Activated T-cell treated with anti-CD3 and anti-CD28 coated beads, Interleukin-2, amount 50 U/mL, for 72 hours (primary cell): Measurements from ENCODE around the gene CEACAM18. TPM values are rescaled to one million over a fixed set of nuclear protein-coding genes. Genes with fewer than 3 reads are reported as not detected.
A peak's percentile ranks its signal among the peaks of the same experiment; 100 is the strongest.
"Not testable (repeated sequence)": the region's sequence is repeated elsewhere in the genome, so short reads cannot be mapped to it uniquely, and the experiment has no call there.

Source experiments
- ATAC-seq, 2 donors: fragments of 150-1000 bp; cut with Tn5 transposase; replicated peaks in 1 of 2; 2 replicates each; pipeline ENCODE4 v1.10.0; 2021; ENCODE audit warnings: moderate library complexity in 2 of 2, mild to moderate bottlenecking in 1 of 2
- DNase-seq, 2 donors: peaks; one replicate each; pipeline ENCODE4 v3.0.0; 2021 to 2022; ENCODE audit warnings: mixed read lengths in 1 of 2
- H3K27ac Mint-ChIP-seq: one replicate; pipeline ENCODE4 v1.8.0; 2022; ENCODE audit warnings: mild to moderate bottlenecking, moderate library complexity, mixed read lengths
- H3K27me3 Mint-ChIP-seq: one replicate; pipeline ENCODE4 v1.8.0; 2022; ENCODE audit warnings: low read depth, mixed read lengths
- H3K36me3 Mint-ChIP-seq, 2 donors: one replicate each; pipeline ENCODE4 v1.8.0; 2022; ENCODE audit warnings: mixed read lengths in 2 of 2, mild to moderate bottlenecking in 1 of 2; ENCODE audit not compliant: insufficient read depth in 2 of 2
- H3K4me1 Mint-ChIP-seq: one replicate; pipeline ENCODE4 v1.8.0; 2022; ENCODE audit warnings: low read depth, mixed read lengths
- H3K4me3 Mint-ChIP-seq, 2 donors: one replicate each; pipeline ENCODE4 v1.8.0; 2022; ENCODE audit warnings: mild to moderate bottlenecking in 2 of 2, mixed read lengths in 2 of 2, moderate library complexity in 2 of 2
- H3K9me3 Mint-ChIP-seq, 2 donors: one replicate each; pipeline ENCODE4 v1.8.0; 2022; ENCODE audit warnings: mixed read lengths in 2 of 2
- total RNA-seq, 2 donors: library from RNA; stranded (reverse); gene quantifications; one replicate each; pipeline ENCODE4 v1.2.3, GENCODE V29; 2022

The CEACAM18 gene
- total RNA-seq, 2 donors from 2014 or later: not detected

DNA sequence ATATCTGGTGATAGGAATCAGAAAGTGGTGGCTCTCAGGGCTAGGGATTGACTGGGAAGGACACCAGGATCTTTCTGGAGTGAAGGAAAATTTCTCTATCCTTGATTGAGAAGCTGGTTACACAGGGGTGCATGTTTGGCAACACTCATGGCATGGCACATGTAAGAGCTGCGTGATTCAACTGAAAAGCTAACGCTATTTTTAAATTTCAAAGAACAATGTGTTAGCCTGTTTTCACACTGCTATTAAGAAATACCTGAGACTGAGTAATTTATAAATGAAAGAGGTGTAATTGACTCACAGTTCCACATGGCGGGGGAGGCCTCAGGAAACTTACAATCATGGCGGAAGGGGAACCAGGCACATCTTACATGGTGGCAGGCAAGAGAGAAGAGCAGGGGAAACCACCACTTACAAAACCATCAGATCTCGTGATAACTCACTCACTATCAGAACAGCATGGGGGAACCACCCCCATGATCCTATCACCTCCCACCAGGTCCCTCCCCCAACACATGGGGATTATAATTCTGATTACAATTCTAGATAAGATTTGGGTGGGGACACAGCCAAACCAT is 27.5 kb upstream of the CEACAM18 start:
- no peaks in the 10 kb centered on the region for H3K27me3 Mint-ChIP-seq
- peaks cover 22 to 24% of the 10 kb centered on the region in 2 donors for H3K36me3 Mint-ChIP-seq
- H3K27ac Mint-ChIP-seq: peak overlapping the region; percentile 47
- DNase-seq: no peak
- peaks cover 8 to 16% of the 10 kb centered on the region in 2 donors for H3K9me3 Mint-ChIP-seq
- H3K4me3 Mint-ChIP-seq: no peak overlapping the region
- peaks cover 46% of the 10 kb centered on the region for H3K4me1 Mint-ChIP-seq
- no peak for ATAC-seq

DNA sequence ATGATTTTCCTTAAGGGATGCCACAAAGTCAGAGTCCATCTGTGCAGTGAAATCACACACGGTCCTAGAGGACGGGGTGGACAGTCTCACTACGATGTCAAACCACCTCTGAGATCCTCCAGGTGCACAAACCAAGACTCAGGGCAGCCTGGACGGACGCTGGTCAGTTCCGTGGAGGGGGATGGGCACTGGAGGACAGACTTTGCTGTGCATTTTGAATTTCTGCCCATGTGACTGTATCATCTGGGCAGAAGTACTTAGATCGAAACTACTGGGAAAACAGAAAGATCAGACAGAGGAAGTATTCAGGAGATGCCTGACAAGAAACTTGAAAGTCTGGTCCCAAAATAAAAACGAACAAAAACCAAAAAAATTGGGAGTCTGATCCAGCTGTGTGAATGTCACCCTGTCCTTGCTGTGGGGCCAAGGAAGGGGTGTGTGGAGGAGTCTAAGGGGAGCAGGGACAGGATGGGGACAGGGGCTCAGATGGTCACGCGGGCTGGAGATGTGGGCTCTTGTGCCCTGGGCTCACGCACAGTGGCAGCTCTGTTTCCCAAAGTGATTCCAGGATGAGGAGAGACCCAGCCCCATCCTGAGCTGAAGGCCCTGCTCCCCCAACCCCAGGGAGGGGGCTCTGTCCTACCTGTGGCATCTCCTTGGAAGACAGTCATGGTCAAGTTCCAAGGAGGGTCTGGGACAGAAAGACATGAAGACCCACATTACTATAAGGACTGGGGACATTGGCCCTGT is 21.6 kb upstream of the CEACAM18 start:
- H3K9me3 Mint-ChIP-seq: peaks cover 0 to 2% of the 10 kb centered on the region in 2 donors
- H3K27me3 Mint-ChIP-seq: peaks cover 6% of the 10 kb centered on the region
- peaks cover 13% of the 10 kb centered on the region for H3K4me1 Mint-ChIP-seq
- peaks cover 0 to 7% of the 10 kb centered on the region in 2 donors for H3K36me3 Mint-ChIP-seq
- no peak overlapping the region for H3K4me3 Mint-ChIP-seq
- H3K27ac Mint-ChIP-seq: no peak overlapping the region
- ATAC-seq (no peak), DNase-seq (no peak)

GRCh38 chr19:51457351-51458013 is 20.9 kb upstream of the CEACAM18 start:
- H3K36me3 Mint-ChIP-seq: no peaks in the 10 kb centered on the region
- peaks cover 6% of the 10 kb centered on the region for H3K27me3 Mint-ChIP-seq
- no peak for ATAC-seq
- H3K27ac Mint-ChIP-seq: no peak overlapping the region
- no peak for DNase-seq
- H3K4me1 Mint-ChIP-seq: peaks cover 17% of the 10 kb centered on the region
- H3K4me3 Mint-ChIP-seq: no peak overlapping the region
- H3K9me3 Mint-ChIP-seq: no peaks in the 10 kb centered on the region

GRCh38 chr19:51458051-51458645 is 20.2 kb upstream of the CEACAM18 start, which contains the start of gene SIGLEC8:
Gene SIGLEC8 (minus strand): TSS chr19:51458454. CDS start chr19:51458387, 67 bp downstream.
- ATAC-seq: no peak
- no peak within 1 kb of the TSS for H3K27ac Mint-ChIP-seq
- DNase-seq: no peak
- no peaks in the 10 kb centered on the region for H3K36me3 Mint-ChIP-seq
- H3K4me1 Mint-ChIP-seq: peaks cover 20% of the 10 kb centered on the region
- H3K9me3 Mint-ChIP-seq: no peaks in the 10 kb centered on the region
- H3K27me3 Mint-ChIP-seq: peaks cover 12% of the 10 kb centered on the region
- no peak within 1 kb of the TSS for H3K4me3 Mint-ChIP-seq

GRCh38 chr19:51458899-51459505 is 19.3 kb upstream of the CEACAM18 start:
- Mint-ChIP-seq H3K4me1 (peaks cover 25% of the 10 kb centered on the region), H3K9me3 (no peaks in the 10 kb centered on the region), H3K4me3 (no peak overlapping the region), H3K27me3 (peaks cover 17% of the 10 kb centered on the region), H3K27ac (no peak overlapping the region), H3K36me3 (no peaks in the 10 kb centered on the region)
- no peak for DNase-seq
- ATAC-seq: no peak

DNA sequence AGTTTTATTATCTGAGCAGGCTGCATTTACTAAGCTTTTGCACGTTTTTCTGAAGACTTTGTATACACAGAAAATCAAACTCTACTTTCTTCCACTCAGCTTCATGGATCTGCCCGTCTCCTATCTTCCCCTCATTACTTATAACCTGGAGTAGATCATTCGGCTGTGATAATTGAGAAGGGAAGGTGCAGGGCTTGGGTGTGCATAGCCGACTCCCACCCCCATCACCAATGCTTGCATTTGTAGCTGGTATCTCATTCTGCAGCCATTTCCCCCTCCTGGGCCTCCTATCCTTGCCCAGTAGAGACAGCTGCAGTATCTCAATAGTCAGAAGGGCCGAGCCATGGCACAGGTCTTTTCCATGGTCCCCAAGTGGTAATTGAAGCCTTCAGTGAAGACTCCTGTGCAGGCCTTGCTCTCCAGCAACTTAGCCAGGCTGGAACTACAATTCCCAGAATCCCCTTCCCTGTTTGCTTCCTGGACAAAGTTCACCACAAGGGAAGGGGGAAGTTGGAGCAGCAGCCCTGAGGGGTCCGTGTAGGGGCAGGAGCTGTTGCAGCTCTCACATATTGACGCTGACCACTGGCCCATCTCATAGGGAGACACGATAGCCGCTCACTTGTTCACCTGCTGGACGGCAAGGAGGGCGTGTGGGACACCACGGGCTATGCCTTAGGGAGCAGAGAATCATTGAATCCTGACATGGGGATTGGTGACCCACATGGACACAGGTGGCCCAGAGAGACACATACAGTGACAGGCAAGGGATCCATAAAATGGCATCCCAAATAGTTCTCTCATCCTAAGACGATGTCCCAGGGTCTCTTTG is 18.0 kb upstream of the CEACAM18 start:
- Mint-ChIP-seq H3K36me3 (no peaks in the 10 kb centered on the region), H3K9me3 (no peaks in the 10 kb centered on the region), H3K4me3 (no peak overlapping the region), H3K4me1 (peaks cover 25% of the 10 kb centered on the region), H3K27me3 (peaks cover 24% of the 10 kb centered on the region), H3K27ac (no peak overlapping the region)
- DNase-seq: no peak
- no peak for ATAC-seq

GRCh38 chr19:51461723-51462161 is 16.6 kb upstream of the CEACAM18 start:
- H3K27me3 Mint-ChIP-seq: peaks cover 35% of the 10 kb centered on the region
- ATAC-seq (no peak), DNase-seq (no peak)
- H3K9me3 Mint-ChIP-seq: no peaks in the 10 kb centered on the region
- H3K4me3 Mint-ChIP-seq: no peak overlapping the region
- H3K36me3 Mint-ChIP-seq: no peaks in the 10 kb centered on the region
- no peak overlapping the region for H3K27ac Mint-ChIP-seq
- H3K4me1 Mint-ChIP-seq: peaks cover 35% of the 10 kb centered on the region

GRCh38 chr19:51462276-51462675 is 16.1 kb upstream of the CEACAM18 start:
- Mint-ChIP-seq H3K27me3 (peaks cover 37% of the 10 kb centered on the region), H3K4me3 (no peak overlapping the region), H3K4me1 (peaks cover 37% of the 10 kb centered on the region), H3K27ac (no peak overlapping the region), H3K9me3 (no peaks in the 10 kb centered on the region), H3K36me3 (no peaks in the 10 kb centered on the region)
- DNase-seq: no peak
- no peak for ATAC-seq

DNA sequence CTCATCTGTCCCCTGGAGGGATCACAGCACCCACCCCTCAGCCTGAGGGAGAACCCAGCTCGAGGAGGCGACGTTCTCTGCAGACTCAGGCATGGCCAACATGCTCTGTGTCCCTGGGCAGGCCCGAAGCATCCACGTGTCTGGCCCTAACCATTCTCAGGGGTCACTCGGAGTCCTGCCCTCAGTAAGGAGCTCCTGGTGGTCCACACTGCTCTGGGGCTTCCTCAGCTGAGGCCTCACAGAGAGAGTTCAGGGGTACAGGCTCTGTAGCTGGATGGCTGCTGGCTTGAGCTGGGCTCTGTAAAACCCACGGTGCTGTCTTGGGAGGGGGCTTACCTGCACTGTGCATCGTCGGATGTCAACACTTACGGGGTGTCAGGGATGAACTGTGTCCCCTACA is 15.7 kb upstream of the CEACAM18 start:
- peak overlapping the region in 1 of 2 donors; percentile 57 for H3K4me3 Mint-ChIP-seq
- no peak for ATAC-seq

DNA sequence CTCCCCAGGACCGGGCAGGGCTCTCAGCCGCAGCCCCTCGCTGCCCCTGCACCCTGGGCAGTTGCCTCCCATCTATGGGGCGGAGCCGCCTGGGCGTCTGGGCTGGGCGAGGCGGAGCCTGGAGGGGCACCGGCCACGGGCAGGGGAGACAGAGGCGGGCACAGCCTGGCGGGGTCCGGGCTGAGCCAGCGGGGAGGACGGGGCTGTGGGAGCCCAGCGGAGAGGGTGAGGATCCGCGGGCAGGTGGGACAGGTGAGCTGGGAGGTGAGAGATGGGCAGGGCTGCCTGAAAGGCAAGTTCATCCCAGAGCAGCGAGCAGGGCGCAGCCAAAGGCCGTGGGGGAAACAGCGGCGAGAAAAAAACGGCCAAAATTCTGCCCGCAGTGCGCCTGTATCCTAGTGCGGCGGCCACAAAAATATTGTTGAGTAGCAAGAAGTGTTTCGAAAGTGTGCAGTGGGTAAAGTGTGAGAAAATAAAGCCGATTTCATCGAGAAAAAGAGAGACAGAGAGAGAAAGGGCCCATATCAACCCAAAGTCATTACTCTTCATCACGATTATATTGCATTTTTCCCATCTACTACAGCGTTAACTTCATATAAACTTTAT is 14.3 kb upstream of the CEACAM18 start:
- not testable (repeated sequence) for DNase-seq, H3K36me3 Mint-ChIP-seq, H3K9me3 Mint-ChIP-seq, H3K27ac Mint-ChIP-seq
- Mint-ChIP-seq H3K4me1 (peaks cover 49% of the 10 kb centered on the region), H3K27me3 (peaks cover 49% of the 10 kb centered on the region), H3K4me3 (peak overlapping the region; percentile 48 to 59)
- ATAC-seq: peak; percentile 61 to 64

More for the DNA sequence above, 15.7 kb upstream of the CEACAM18 start:
- Mint-ChIP-seq H3K36me3 (no peaks in the 10 kb centered on the region), H3K9me3 (no peaks in the 10 kb centered on the region), H3K27me3 (peaks cover 42% of the 10 kb centered on the region), H3K27ac (no peak overlapping the region), H3K4me1 (peaks cover 41% of the 10 kb centered on the region)
- no peak for DNase-seq

DNA sequence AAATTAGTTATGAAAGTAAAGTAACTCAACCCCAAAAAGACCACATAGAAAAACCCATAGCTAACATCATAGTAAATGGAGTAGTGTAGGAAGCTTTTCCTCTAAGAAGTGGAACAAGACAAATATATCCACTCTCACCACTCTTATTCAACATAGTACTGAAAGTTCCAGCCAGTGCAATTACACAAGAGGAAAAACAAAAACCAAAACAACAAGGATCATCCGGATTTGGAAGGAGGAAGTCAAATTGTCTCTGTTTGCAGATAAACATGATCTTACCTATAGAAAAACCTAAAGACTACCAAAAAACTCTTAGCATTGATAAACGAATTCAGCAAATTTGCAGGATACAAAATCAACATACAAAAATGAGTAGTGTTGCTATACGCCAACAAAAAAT is 11.6 kb upstream of the CEACAM18 start:
- H3K9me3 Mint-ChIP-seq: no peaks in the 10 kb centered on the region
- H3K4me3 Mint-ChIP-seq: no peak overlapping the region
- ATAC-seq: no peak
- H3K27me3 Mint-ChIP-seq: peaks cover 49% of the 10 kb centered on the region
- H3K4me1 Mint-ChIP-seq: peaks cover 37% of the 10 kb centered on the region
- no peaks in the 10 kb centered on the region for H3K36me3 Mint-ChIP-seq
- no peak overlapping the region for H3K27ac Mint-ChIP-seq
- DNase-seq: no peak
